ENCODE data around the gene TENM3.

DNA sequence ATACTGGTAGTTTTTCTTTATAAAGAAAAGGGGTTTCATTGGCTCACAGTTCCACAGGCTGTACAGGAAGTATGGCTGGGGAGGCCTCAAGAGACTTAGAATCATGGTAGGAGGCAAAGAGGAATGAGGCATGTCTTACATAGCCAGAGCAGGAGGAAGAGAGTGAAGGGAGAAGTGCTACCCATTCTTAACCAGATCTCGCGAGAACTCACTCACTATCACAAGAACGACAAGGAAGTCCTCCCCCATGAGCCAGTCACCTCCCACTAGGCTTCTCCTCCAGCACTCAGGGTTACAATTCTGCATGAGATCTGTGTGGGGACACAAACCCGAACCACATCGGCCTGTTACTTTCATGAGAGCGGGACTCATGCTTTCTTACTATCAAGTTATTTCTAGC, 240.5 kb downstream of the TENM3 start:
- TF ChIP-seq, protein P1, sequence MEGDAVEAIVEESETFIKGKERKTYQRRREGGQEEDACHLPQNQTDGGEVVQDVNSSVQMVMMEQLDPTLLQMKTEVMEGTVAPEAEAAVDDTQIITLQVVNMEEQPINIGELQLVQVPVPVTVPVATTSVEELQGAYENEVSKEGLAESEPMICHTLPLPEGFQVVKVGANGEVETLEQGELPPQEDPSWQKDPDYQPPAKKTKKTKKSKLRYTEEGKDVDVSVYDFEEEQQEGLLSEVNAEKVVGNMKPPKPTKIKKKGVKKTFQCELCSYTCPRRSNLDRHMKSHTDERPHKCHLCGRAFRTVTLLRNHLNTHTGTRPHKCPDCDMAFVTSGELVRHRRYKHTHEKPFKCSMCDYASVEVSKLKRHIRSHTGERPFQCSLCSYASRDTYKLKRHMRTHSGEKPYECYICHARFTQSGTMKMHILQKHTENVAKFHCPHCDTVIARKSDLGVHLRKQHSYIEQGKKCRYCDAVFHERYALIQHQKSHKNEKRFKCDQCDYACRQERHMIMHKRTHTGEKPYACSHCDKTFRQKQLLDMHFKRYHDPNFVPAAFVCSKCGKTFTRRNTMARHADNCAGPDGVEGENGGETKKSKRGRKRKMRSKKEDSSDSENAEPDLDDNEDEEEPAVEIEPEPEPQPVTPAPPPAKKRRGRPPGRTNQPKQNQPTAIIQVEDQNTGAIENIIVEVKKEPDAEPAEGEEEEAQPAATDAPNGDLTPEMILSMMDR (IDR thresholded peaks at IDR 0.05; ENCODE audit: insufficient read depth, low read length, poor library complexity, severe bottlenecking) = no peak
- no peak for TF ChIP-seq EZH2phosphoT487 (conservative IDR thresholded peaks at IDR 0.05; ENCODE audit: low read length)
